Activated CD8-positive, alpha-beta T cell treated with anti-CD3 and anti-CD28 coated beads for 36 hours (primary cell): Measurements from ENCODE around the gene PAX1. TPM values are rescaled to one million over a fixed set of nuclear protein-coding genes. Genes with fewer than 3 reads are reported as not detected.

Experiments used
- ATAC-seq: fragments of 200-7000 bp; cut with Tn5 transposase; one replicate; pipeline ENCODE4 v1.10.0; 2021; ENCODE audit warnings: mild to moderate bottlenecking, moderate library complexity
- CTCF ChIA-PET: fragments of 350-600 bp; sonication (Branson Sonifier 250); formaldehyde crosslinking; loops from one replicate; lab custom pipeline; 2021; ENCODE audit warnings: antibody characterized with exemption; lab: Charles Lee
- POLR2A ChIA-PET: fragments of 350-600 bp; sonication (Branson Sonifier 250); formaldehyde crosslinking; loops from one replicate; lab custom pipeline; 2021; ENCODE audit warnings: antibody characterized with exemption; lab: Charles Lee
- DNase-seq: peaks from one replicate; pipeline ENCODE4 v3.0.0-alpha.2; 2020
- H3K27ac Mint-ChIP-seq: one replicate; pipeline ENCODE4 v1.8.0; 2021; ENCODE audit warnings: mild to moderate bottlenecking, mixed read lengths
- H3K27me3 Mint-ChIP-seq: one replicate; pipeline ENCODE4 v1.8.0; 2021; ENCODE audit warnings: mixed read lengths
- H3K36me3 Mint-ChIP-seq: one replicate; pipeline ENCODE4 v1.8.0; 2021; ENCODE audit warnings: low read depth, mixed read lengths
- H3K4me1 Mint-ChIP-seq: one replicate; pipeline ENCODE4 v1.8.0; 2021; ENCODE audit warnings: low read depth, mixed read lengths
- H3K4me3 Mint-ChIP-seq: one replicate; pipeline ENCODE4 v1.8.0; 2021; ENCODE audit warnings: mild to moderate bottlenecking, moderate library complexity, mixed read lengths
- H3K9me3 Mint-ChIP-seq: one replicate; pipeline ENCODE4 v1.8.0; 2021; ENCODE audit warnings: mixed read lengths
- intact Hi-C: fragments of 100-400 bp; cut with micrococcal nuclease; formaldehyde crosslinking; loops from one replicate; pipeline ENCODE4 v1.10.0; 2022
- total RNA-seq, 2 experiments: library from RNA; stranded (reverse); gene quantifications; one replicate each; pipeline ENCODE4 v1.2.3, GENCODE V29; 2021
- TF ChIP-seq, protein P1 (sequence below): fragments of 200-600 bp; IDR thresholded peaks from one replicate; pipeline ENCODE4 v1.8.0; 2022; ENCODE audit warnings: antibody characterized with exemption, mild to moderate bottlenecking

The PAX1 gene
- total RNA-seq, 2 experiments from 2014 or later, result not detected

DNA sequence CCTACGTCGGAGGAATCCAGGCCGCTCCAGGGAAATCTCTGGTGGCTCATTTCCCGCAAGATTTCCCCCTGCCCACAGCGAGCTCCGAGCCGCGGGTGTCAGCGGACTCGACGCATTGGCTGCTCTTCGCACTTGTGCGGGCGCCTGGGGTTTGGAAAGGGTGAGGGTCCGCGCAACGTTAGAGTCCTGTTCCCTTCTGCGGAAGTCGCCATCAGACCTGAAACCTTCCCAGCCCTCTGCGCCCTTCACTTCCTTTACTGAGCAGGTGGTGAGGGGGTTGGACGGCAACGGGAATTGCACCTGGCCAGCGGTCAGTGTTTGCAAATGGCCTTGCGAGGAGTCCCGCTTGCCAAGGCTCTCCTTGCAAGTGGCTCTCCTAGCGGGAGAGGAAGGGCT is 8.4 kb downstream of the PAX1 start:
- Mint-ChIP-seq H3K36me3 (no peaks in the 10 kb centered on the region), H3K4me1 (no peaks in the 10 kb centered on the region), H3K9me3 (no peaks in the 10 kb centered on the region), H3K27ac (no peak overlapping the region), H3K4me3 (no peak overlapping the region), H3K27me3 (peaks cover 62% of the 10 kb centered on the region)
- CTCF ChIA-PET, result no interaction called here
- TF ChIP-seq, protein P1, sequence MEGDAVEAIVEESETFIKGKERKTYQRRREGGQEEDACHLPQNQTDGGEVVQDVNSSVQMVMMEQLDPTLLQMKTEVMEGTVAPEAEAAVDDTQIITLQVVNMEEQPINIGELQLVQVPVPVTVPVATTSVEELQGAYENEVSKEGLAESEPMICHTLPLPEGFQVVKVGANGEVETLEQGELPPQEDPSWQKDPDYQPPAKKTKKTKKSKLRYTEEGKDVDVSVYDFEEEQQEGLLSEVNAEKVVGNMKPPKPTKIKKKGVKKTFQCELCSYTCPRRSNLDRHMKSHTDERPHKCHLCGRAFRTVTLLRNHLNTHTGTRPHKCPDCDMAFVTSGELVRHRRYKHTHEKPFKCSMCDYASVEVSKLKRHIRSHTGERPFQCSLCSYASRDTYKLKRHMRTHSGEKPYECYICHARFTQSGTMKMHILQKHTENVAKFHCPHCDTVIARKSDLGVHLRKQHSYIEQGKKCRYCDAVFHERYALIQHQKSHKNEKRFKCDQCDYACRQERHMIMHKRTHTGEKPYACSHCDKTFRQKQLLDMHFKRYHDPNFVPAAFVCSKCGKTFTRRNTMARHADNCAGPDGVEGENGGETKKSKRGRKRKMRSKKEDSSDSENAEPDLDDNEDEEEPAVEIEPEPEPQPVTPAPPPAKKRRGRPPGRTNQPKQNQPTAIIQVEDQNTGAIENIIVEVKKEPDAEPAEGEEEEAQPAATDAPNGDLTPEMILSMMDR, result no peak
- DNase-seq, result no peak
- ATAC-seq, result no peak
- intact Hi-C loops, result no loop called here
- POLR2A ChIA-PET, result no interaction called here

DNA sequence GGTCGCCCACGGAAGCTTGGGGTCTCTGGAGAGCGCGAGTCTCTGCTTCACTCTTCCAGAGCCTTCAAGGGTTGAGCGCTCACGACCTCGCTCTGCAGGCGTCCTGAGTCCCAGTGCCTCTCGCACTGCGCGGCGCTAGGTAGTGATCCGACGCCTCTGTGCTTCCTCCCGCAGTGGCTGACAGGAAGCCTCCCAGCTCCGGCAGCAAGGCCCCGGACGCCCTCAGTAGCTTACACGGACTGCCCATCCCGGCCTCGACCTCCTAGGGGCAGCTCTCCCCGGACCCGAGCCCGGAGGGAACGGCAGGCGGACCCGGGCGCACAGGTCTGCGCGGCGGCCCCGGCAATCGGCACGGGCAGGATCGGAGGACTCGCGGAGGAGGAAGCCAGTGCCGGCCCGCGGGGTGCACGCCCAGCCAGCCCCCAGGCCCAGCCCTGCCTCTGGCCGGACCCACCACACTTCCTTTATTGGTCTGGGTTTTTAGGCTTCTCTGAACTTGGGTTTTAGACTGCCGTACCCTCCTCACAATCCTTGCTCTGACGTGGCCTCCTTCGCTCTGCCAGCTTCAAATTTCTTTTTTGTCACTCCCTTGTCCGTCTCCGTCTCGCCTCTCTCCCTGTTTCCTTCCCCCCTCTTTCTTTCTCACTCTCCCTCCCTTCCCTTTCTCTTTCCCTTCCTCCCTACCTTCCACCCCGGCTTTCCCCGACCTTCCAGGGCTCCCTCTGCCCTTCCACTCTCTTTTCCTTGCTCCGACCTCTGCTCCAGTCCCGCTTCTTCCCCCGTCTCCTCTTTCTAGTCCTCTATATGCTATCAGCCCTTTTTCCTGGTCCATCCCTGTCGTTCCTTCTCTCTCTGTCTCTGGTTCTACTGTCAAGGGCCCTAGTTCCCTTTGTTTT is 9.1 kb downstream of the PAX1 start:
- TF ChIP-seq, protein P1, result no peak
- H3K27ac Mint-ChIP-seq, result no peak overlapping the region
- DNase-seq (no peak), ATAC-seq (no peak)
- H3K4me3 Mint-ChIP-seq, result no peak overlapping the region
- POLR2A ChIA-PET, result interaction anchor here (0.6 kb wide), 1 partner anchor 9 kb away, joined by 3 read pairs; no protein-coding TSS in a partner anchor
- peaks cover 59% of the 10 kb centered on the region for H3K27me3 Mint-ChIP-seq
- H3K36me3 Mint-ChIP-seq, result no peaks in the 10 kb centered on the region
- H3K4me1 Mint-ChIP-seq, result no peaks in the 10 kb centered on the region
- no peaks in the 10 kb centered on the region for H3K9me3 Mint-ChIP-seq
- CTCF ChIA-PET, result no interaction called here
- intact Hi-C loops, result no loop called here

DNA sequence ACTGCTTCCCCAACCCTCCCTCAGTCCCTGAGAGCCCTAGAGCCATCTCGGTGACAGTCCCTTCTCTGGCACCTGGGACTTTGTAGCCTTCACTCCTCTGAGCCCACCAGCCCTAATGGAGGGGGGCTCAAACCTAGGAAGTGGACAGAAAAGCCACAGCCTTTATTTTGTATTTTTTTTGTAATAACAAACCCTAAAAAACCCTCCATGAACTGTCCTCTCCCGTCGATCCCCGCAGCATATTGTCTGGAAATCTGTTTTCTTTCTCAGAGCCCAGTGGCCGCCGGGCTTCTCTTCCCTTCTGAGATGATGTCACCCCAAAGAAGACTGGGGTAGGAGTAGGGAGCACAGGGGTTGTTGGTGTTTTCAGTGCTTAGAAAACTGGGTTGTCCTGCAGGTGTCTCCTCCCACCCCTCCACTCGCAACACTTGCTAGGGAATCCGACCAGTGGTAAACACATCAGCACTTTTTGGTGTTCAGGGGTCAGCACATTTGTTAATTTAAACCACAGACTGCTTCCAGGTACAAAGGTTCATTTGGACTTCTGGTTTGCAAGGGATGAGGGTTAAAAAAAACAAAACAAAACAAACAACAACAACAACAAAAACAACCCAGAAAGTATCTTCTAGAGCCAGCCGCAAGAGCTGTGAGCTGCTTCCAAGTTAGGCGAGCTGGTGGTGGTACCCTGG is 9.9 kb downstream of the PAX1 start:
- ChIA-PET CTCF (no interaction called here), POLR2A (no interaction called here)
- no peaks in the 10 kb centered on the region for H3K4me1 Mint-ChIP-seq
- peaks cover 52% of the 10 kb centered on the region for H3K27me3 Mint-ChIP-seq
- H3K36me3 Mint-ChIP-seq, result no peaks in the 10 kb centered on the region
- no peaks in the 10 kb centered on the region for H3K9me3 Mint-ChIP-seq
- DNase-seq (no peak), ATAC-seq (no peak)
- TF ChIP-seq, protein P1, result no peak
- no peak overlapping the region for H3K27ac Mint-ChIP-seq
- intact Hi-C loops, result no loop called here
- H3K4me3 Mint-ChIP-seq, result no peak overlapping the region

DNA sequence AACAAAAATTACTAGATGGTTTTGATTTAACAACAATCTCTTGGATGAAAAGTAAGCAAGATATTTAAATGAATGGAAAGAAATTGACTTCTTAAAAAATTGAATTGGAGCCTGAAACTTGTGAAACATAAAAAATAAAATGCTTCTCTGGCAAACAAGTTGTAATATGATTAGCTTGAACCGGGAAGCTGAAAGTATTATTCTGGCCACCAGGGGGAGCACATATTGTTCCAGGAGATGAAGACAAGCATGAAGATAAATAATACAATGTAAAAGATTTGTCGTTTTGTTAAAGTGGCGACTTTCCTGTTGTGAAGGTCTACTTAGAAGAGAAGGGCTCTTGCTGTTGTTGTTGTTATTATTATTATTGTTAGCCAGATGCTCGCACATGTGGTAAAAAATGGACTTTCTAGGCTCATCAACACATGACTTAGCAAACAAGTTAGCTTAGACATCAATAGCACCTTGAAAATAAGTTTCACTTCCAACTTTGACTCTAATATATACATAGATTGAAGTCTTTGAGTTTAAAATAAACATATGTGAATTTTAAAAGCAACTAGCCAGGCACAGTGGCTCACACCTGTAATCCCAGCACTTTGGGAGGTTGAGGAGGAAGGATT is 14.2 kb downstream of the PAX1 start:
- H3K4me1 Mint-ChIP-seq, result no peaks in the 10 kb centered on the region
- CTCF ChIA-PET, result interaction anchor here (0.9 to 2.5 kb wide), 16 partner anchors 8 to 100 kb away, joined by 3 to 9 read pairs (median 5); partner anchors contain the start of gene PAX1
- POLR2A ChIA-PET, result no interaction called here
- intact Hi-C loops, result no loop called here
- ATAC-seq, result no peak
- TF ChIP-seq, protein P1, result peak; percentile 76
- H3K4me3 Mint-ChIP-seq, result no peak overlapping the region
- no peaks in the 10 kb centered on the region for H3K9me3 Mint-ChIP-seq
- no peaks in the 10 kb centered on the region for H3K36me3 Mint-ChIP-seq
- peak; percentile 70 for DNase-seq
- H3K27me3 Mint-ChIP-seq, result peaks cover 29% of the 10 kb centered on the region
- no peak overlapping the region for H3K27ac Mint-ChIP-seq
